ENCODE data around the gene PGS1.

- TF ChIP-seq CTCF (IDR thresholded peaks at IDR 0.05; ENCODE audit: borderline replicate concordance, extremely low read depth, low read length, poor library complexity, severe bottlenecking): no peak
- no peak for TF ChIP-seq EZH2 (IDR thresholded peaks at IDR 0.05; ENCODE audit: borderline replicate concordance, low read depth, low read length, severe bottlenecking)
Measured at GRCh38 chr17:78348055-78348770, 30.2 kb upstream of the PGS1 start.

All from DND-41 (cell line).